IMR-90 (cell line): ENCODE measurements around the gene ZNF286A. TPM values are rescaled to one million over a fixed set of nuclear protein-coding genes. Genes with fewer than 3 reads are reported as not detected.

Source experiments
- ATAC-seq: fragments of 200-7000 bp; cut with Tn5 transposase; 2 replicates; pipeline ENCODE4 v1.9.1; 2020; ENCODE audit warnings: low read depth, mild to moderate bottlenecking, moderate library complexity
- BruUV-seq: library from RNA; stranded (reverse); fragments of 400-500 nt; replicated peaks from 2 replicates; lab custom pipeline; 2021; lab: Mats Ljungman, UMichigan
- CTCF ChIA-PET: fragments of 300-600 bp; formaldehyde crosslinking; extraction: SDS; loops from one replicate; lab custom pipeline; 2021; ENCODE audit warnings: antibody characterized with exemption; lab: Yijun Ruan, JAX
- POLR2A ChIA-PET: fragments of 300-600 bp; sonication (Branson Sonifier 250); formaldehyde crosslinking; loops from one replicate; lab custom pipeline; 2022; ENCODE audit warnings: antibody characterized with exemption; ENCODE audit not compliant: unreplicated experiment; lab: Charles Lee
- DNase-seq: peaks from one replicate; pipeline ENCODE4 v3.0.0; 2013
- H2AFZ ChIP-seq: replicated peaks from 2 replicates; pipeline ENCODE3; 2013; ENCODE audit warnings: low read length, mild to moderate bottlenecking; ENCODE audit not compliant: poor library complexity
- H2AK5ac ChIP-seq: 2 replicates; pipeline ENCODE4 v1.6.1; 2013; ENCODE audit warnings: low read depth, low read length, inconsistent platforms
- H2AK9ac ChIP-seq: replicated peaks from 2 replicates; pipeline ENCODE3; 2013; ENCODE audit warnings: mild to moderate bottlenecking, low read depth, low read length, moderate library complexity; ENCODE audit not compliant: poor library complexity
- H2BK120ac ChIP-seq: 2 replicates; pipeline ENCODE4 v1.6.1; 2013; ENCODE audit warnings: low read depth, low read length, inconsistent platforms
- H2BK15ac ChIP-seq: 3 replicates; pipeline ENCODE4 v1.6.1; 2013; ENCODE audit warnings: low read depth, low read length, inconsistent platforms
- H2BK20ac ChIP-seq: 2 replicates; pipeline ENCODE4 v1.6.1; 2013; ENCODE audit warnings: low read depth, mild to moderate bottlenecking, inconsistent platforms, low read length, moderate library complexity
- H2BK5ac ChIP-seq: 2 replicates; pipeline ENCODE4 v1.6.1; 2013; ENCODE audit warnings: mild to moderate bottlenecking, low read depth, low read length, inconsistent platforms; ENCODE audit not compliant: poor library complexity, severe bottlenecking
- H3K14ac ChIP-seq: replicated peaks from 2 replicates; pipeline ENCODE4 v1.6.1; 2013; ENCODE audit warnings: low read depth, low read length, inconsistent platforms
- H3K18ac ChIP-seq: 2 replicates; pipeline ENCODE4 v1.6.1; 2013; ENCODE audit warnings: low read depth, low read length, control low read depth
- H3K23ac ChIP-seq: 2 replicates; pipeline ENCODE4 v1.6.1; 2013; ENCODE audit warnings: low read depth, low read length, inconsistent platforms
- H3K27ac ChIP-seq: 2 replicates; pipeline ENCODE4 v1.5.1; 2013; ENCODE audit warnings: mild to moderate bottlenecking, control low read depth, low read length; ENCODE audit not compliant: insufficient read depth
- H3K27me3 ChIP-seq: 2 replicates; pipeline ENCODE4 v1.6.1; 2013; ENCODE audit warnings: low read length; ENCODE audit not compliant: control insufficient read depth, insufficient read depth
- H3K36me3 ChIP-seq: 2 replicates; pipeline ENCODE4 v1.6.1; 2013; ENCODE audit warnings: low read length, mixed read lengths; ENCODE audit not compliant: control insufficient read depth, insufficient read depth
- H3K4ac ChIP-seq: 2 replicates; pipeline ENCODE4 v1.6.1; 2013; ENCODE audit warnings: low read depth, low read length, inconsistent platforms
- H3K4me1 ChIP-seq: 2 replicates; pipeline ENCODE4 v1.6.1; 2013; ENCODE audit warnings: low read length, mixed read lengths; ENCODE audit not compliant: control insufficient read depth, insufficient read depth
- H3K4me2 ChIP-seq: 2 replicates; pipeline ENCODE4 v1.6.1; 2013; ENCODE audit warnings: low read depth, mild to moderate bottlenecking, control low read depth, low read length, moderate library complexity
- H3K4me3 ChIP-seq: 2 replicates; pipeline ENCODE4 v1.5.1; 2013; ENCODE audit warnings: low read depth, mild to moderate bottlenecking, control low read depth, low read length, moderate library complexity; ENCODE audit not compliant: insufficient read depth
- H3K56ac ChIP-seq: 2 replicates; pipeline ENCODE4 v1.6.1; 2013; ENCODE audit warnings: low read length, inconsistent platforms; ENCODE audit not compliant: insufficient read depth; ENCODE audit errors: extremely low read depth
- H3K79me1 ChIP-seq, 2 experiments: 2 replicates each; pipeline ENCODE4 v1.6.1; 2013; ENCODE audit warnings: low read length in 2 of 2, inconsistent platforms in 1 of 2, low read depth in 1 of 2
- H3K9ac ChIP-seq: 2 replicates; pipeline ENCODE4 v1.6.1; 2013; ENCODE audit warnings: low read depth, low read length, control low read depth
- H3K9me1 ChIP-seq: 2 replicates; pipeline ENCODE4 v1.6.1; 2013; ENCODE audit warnings: low read length, inconsistent platforms; ENCODE audit not compliant: insufficient read depth
- H3K9me3 ChIP-seq: 2 replicates; pipeline ENCODE4 v1.6.1; 2013; ENCODE audit warnings: low read length; ENCODE audit not compliant: control insufficient read depth, insufficient read depth
- H4K20me1 ChIP-seq: 2 replicates; pipeline ENCODE4 v1.6.1; 2013; ENCODE audit warnings: low read length, inconsistent platforms; ENCODE audit not compliant: insufficient read depth
- H4K5ac ChIP-seq: 2 replicates; pipeline ENCODE4 v1.6.1; 2013; ENCODE audit warnings: mild to moderate bottlenecking, low read depth, low read length, control low read depth
- H4K8ac ChIP-seq, 2 experiments: 2 replicates each; pipeline ENCODE4 v1.6.1; 2013; ENCODE audit warnings: low read depth in 2 of 2, low read length in 2 of 2, control low read depth in 1 of 2, inconsistent platforms in 1 of 2
- H4K91ac ChIP-seq: 2 replicates; pipeline ENCODE4 v1.6.1; 2013; ENCODE audit warnings: low read depth, low read length, inconsistent platforms; ENCODE audit not compliant: insufficient read depth
- BHLHE40 ChIP-seq: fragments of 150-350 bp; IDR thresholded peaks from 2 replicates; pipeline ENCODE4 v1.6.1; 2016; ENCODE audit warnings: mild to moderate bottlenecking, low read depth, low read length
- CHD1 ChIP-seq: IDR thresholded peaks from 2 replicates; pipeline ENCODE4 v1.6.1; 2012; ENCODE audit warnings: low read depth, low read length, improper control_type of control experiment
- FOS ChIP-seq: fragments of 150-350 bp; IDR thresholded peaks from 2 replicates; pipeline ENCODE4 v1.6.1; 2016; ENCODE audit warnings: low read depth, low read length
- MAFK ChIP-seq: IDR thresholded peaks from 2 replicates; pipeline ENCODE4 v1.6.1; 2012; ENCODE audit warnings: low read depth, low read length, improper control_type of control experiment
- MAZ ChIP-seq: IDR thresholded peaks from 2 replicates; pipeline ENCODE4 v1.6.1; 2012; ENCODE audit warnings: low read depth, mild to moderate bottlenecking, low read length, improper control_type of control experiment, moderate library complexity, borderline replicate concordance
- MXI1 ChIP-seq: IDR thresholded peaks from 2 replicates; pipeline ENCODE4 v1.6.1; 2012; ENCODE audit warnings: low read depth, mild to moderate bottlenecking, low read length, moderate library complexity, borderline replicate concordance
- NFE2L2 ChIP-seq: fragments of 150-350 bp; IDR thresholded peaks from 2 replicates; pipeline ENCODE4 v1.6.1; 2016; ENCODE audit warnings: low read depth, mild to moderate bottlenecking, low read length
- POLR2A ChIP-seq: IDR thresholded peaks from 2 replicates; pipeline ENCODE4 v1.6.1; 2012; ENCODE audit warnings: mild to moderate bottlenecking, low read depth, low read length
- RAD21 ChIP-seq: IDR thresholded peaks from 2 replicates; pipeline ENCODE4 v1.6.1; 2012; ENCODE audit warnings: low read length, improper control_type of control experiment
- RCOR1 ChIP-seq: IDR thresholded peaks from 2 replicates; pipeline ENCODE4 v1.6.1; 2012; ENCODE audit warnings: mild to moderate bottlenecking, low read length, improper control_type of control experiment; ENCODE audit not compliant: insufficient replicate concordance
- RFX5 ChIP-seq: IDR thresholded peaks from 2 replicates; pipeline ENCODE4 v1.8.0; 2012; ENCODE audit warnings: low read depth, mild to moderate bottlenecking, low read length, moderate library complexity
- SMC3 ChIP-seq: fragments of 150-350 bp; IDR thresholded peaks from 2 replicates; pipeline ENCODE4 v1.6.1; 2016; ENCODE audit warnings: low read depth, mild to moderate bottlenecking, antibody characterized with exemption, low read length, moderate library complexity
- dilution Hi-C: fragments of 300-500 bp; cut with HindIII; formaldehyde crosslinking; loops from one replicate; pipeline ENCODE4 v1.14.3; 2018; ENCODE audit warnings: low sequenced_read_pairs; ENCODE audit not compliant: unreplicated experiment
- in situ Hi-C: fragments of 300-500 bp; cut with MboI; formaldehyde crosslinking; loops from 3 replicates; pipeline ENCODE4 v1.14.3; 2019; ENCODE audit warnings: low sequenced_read_pairs, inconsistent platforms, mixed read lengths
- intact Hi-C: fragments of 100-400 bp; cut with micrococcal nuclease; formaldehyde crosslinking; loops from 2 replicates; pipeline ENCODE4 v1.10.0; 2022
- polyA plus RNA-seq, 3 experiments: library from polyadenylated mRNA; depleted of rRNA; stranded (reverse); fragments of >200 nt; gene quantifications; 2 replicates each; pipeline ENCODE4 v1.2.3, GENCODE V29; 2012; ENCODE audit warnings: low replicate concordance in 1 of 3
- total RNA-seq: library from RNA; depleted of rRNA; stranded (reverse); fragments of >200 nt; gene quantifications from 2 replicates; pipeline ENCODE4 v1.2.3, GENCODE V29; 2012
- TF ChIP-seq, protein P1 (sequence below): fragments of 150-350 bp; IDR thresholded peaks from 2 replicates; pipeline ENCODE4 v1.6.1; 2017; ENCODE audit warnings: mild to moderate bottlenecking, antibody characterized with exemption, low read length, low read depth
- TF ChIP-seq, protein P2 (sequence below): conservative IDR thresholded peaks from 2 replicates; pipeline ENCODE4 v1.5.1; 2012; ENCODE audit warnings: mild to moderate bottlenecking, low read depth, low read length, improper control_type of control experiment

ZNF286A gene
- total and polyA plus RNA-seq, 2 of the 4 experiments (the other 2 are of a cell fraction): 19.8 to 37.6 TPM

DNA sequence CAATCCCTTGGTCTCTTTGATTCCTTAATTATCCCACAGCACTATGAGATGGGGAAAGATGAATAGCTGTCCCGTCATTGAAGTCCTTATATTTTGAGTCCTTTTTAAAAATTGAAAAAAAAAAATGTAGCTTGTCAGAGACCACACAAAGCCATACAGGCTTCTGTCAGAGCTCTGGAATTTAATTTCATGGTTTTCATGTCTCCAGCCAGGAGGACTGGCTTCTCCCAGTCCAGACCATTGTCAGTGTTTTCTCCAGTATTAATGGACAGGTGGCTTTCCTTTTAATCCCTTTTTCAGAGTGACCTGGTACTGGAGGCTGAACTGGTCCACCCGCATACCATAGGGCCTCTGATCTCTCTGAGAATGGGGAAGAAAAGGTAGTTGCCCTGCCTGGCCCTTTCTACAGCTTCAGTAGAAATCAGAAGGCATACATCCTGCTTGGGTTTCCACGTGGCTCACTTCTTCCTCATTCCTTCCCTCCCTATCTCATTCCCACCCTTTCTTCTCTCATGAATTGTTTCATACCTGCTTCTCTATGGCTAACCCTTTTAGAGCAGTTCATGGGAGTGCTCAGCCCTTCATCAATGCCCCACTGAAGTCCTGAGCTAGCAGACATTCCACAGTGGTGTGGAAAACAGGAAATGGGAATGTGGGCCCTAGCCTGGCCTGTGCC is 44.5 kb upstream of the ZNF286A start (continued):
- TF ChIP-seq SMC3: no peak

DNA sequence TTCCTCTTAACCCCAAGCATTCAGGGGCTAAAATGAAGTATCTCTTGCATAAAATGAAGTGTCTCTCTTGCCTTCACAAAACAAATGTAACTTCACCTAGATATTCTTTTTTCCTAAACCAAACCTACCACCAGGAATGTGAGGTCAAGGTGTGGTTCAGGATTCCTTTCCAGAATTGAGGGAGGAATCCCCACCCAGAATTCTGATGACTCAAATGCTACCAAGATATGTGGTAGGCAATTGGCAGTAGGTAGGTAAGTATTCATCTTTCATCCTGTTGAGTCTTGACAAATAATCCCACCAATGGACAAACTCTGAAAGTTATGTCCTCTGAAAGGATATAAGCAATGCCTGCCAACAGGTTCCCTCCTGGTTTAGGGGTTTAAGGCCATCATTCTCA is 41.7 kb upstream of the ZNF286A start:
- ATAC-seq (no peak), DNase-seq (no peak)
- H3K27me3 ChIP-seq: no peaks in the 10 kb centered on the region
- no peak overlapping the region for H2BK20ac ChIP-seq
- H3K79me1 ChIP-seq: no peaks in the 10 kb centered on the region
- no peak overlapping the region for H2BK5ac ChIP-seq
- no peak overlapping the region for H3K23ac ChIP-seq
- dilution Hi-C loops: no loop called here
- no peak overlapping the region for H4K91ac ChIP-seq
- CTCF ChIA-PET: no interaction called here
- no peak overlapping the region for H4K8ac ChIP-seq
- POLR2A ChIA-PET: no interaction called here
- H2AK5ac ChIP-seq: no peak overlapping the region
- H3K9me3 ChIP-seq: no peaks in the 10 kb centered on the region
- no peak overlapping the region for H3K18ac ChIP-seq
- peaks cover 1% of the 10 kb centered on the region; the same call in 1 of the 2 replicates for H3K36me3 ChIP-seq
- no peak overlapping the region for H3K56ac ChIP-seq
- no peak overlapping the region for H2AK9ac ChIP-seq
- H3K9ac ChIP-seq: no peak overlapping the region
- no peaks in the 10 kb centered on the region; the same call in 1 of the 2 replicates for H3K9me1 ChIP-seq
- no peak overlapping the region for H4K5ac ChIP-seq
- H3K4ac ChIP-seq: no peak overlapping the region
- no peaks in the 10 kb centered on the region for H4K20me1 ChIP-seq
- no peak overlapping the region for H3K14ac ChIP-seq
- H2AFZ ChIP-seq: no peak overlapping the region
- H3K4me1 ChIP-seq: peaks cover 9% of the 10 kb centered on the region
- H3K4me2 ChIP-seq: no peak overlapping the region
- H2BK120ac ChIP-seq: no peak overlapping the region
- H2BK15ac ChIP-seq: no peak overlapping the region
- H3K27ac ChIP-seq: no peak overlapping the region
- BruUV-seq: no TSS peak
- intact Hi-C loops: no loop called here
- no peak overlapping the region for H3K4me3 ChIP-seq
- in situ Hi-C loops: loop anchor here (25.0 kb wide), 1 partner anchor 396 kb away; the partner anchor contains the start of gene PMP22
- no peak for TF ChIP-seq RCOR1
- no peak for TF ChIP-seq BHLHE40
- TF ChIP-seq MXI1: no peak
- no peak for TF ChIP-seq POLR2A
- TF ChIP-seq, protein P1, sequence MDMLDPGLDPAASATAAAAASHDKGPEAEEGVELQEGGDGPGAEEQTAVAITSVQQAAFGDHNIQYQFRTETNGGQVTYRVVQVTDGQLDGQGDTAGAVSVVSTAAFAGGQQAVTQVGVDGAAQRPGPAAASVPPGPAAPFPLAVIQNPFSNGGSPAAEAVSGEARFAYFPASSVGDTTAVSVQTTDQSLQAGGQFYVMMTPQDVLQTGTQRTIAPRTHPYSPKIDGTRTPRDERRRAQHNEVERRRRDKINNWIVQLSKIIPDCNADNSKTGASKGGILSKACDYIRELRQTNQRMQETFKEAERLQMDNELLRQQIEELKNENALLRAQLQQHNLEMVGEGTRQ: no peak
- no peak for TF ChIP-seq RAD21
- TF ChIP-seq SMC3: no peak
- TF ChIP-seq RFX5: no peak
- no peak for TF ChIP-seq CHD1
- no peak for TF ChIP-seq MAFK
- TF ChIP-seq FOS: no peak
- TF ChIP-seq, protein P2, sequence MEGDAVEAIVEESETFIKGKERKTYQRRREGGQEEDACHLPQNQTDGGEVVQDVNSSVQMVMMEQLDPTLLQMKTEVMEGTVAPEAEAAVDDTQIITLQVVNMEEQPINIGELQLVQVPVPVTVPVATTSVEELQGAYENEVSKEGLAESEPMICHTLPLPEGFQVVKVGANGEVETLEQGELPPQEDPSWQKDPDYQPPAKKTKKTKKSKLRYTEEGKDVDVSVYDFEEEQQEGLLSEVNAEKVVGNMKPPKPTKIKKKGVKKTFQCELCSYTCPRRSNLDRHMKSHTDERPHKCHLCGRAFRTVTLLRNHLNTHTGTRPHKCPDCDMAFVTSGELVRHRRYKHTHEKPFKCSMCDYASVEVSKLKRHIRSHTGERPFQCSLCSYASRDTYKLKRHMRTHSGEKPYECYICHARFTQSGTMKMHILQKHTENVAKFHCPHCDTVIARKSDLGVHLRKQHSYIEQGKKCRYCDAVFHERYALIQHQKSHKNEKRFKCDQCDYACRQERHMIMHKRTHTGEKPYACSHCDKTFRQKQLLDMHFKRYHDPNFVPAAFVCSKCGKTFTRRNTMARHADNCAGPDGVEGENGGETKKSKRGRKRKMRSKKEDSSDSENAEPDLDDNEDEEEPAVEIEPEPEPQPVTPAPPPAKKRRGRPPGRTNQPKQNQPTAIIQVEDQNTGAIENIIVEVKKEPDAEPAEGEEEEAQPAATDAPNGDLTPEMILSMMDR: no peak
- no peak for TF ChIP-seq NFE2L2
- no peak for TF ChIP-seq MAZ
